ENCODE results near the gene GPBAR1. TPM values are rescaled to one million over a fixed set of nuclear protein-coding genes. Genes with fewer than 3 reads are reported as not detected.

The GPBAR1 gene
- polyA plus RNA-seq, 3 donors = 26.0 to 181 (median 143) TPM

DNA sequence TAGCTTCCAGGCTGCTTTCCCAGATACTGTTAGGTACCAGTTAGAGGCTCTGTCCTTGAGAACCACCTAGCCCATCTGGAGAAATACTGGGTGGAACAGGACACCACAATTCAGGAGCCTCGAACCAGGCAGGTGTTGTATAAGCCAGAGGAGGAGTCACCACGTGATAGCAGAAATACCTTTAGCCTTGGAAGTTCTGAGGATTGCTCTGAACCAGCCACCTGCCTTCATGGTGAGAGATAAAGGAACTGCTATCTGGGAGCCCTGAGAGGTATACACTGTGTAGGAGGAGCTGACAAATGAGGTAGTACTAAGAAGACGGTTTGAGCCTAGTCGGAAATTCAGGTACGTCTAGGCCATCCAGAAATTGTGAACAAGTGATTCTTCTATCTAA lies 7.6 kb upstream of the GPBAR1 start:
- no peak for DNase-seq
- H3K9me3 Mint-ChIP-seq = no peaks in the 10 kb centered on the region
- H3K4me1 Mint-ChIP-seq = peaks cover 53% of the 10 kb centered on the region
- peak overlapping the region in 1 of 2 donors; percentile 68 for H3K27ac ChIP-seq (ENCODE audit: low read depth in 1 of 2, low read length in 2 of 2)
- H3K27ac Mint-ChIP-seq = peak overlapping the region; percentile 17 to 85 (median 48)
- H3K9ac ChIP-seq (ENCODE audit: insufficient read depth, low read length, poor library complexity, severe bottlenecking) = no peak overlapping the region
- peaks cover 32 to 45% of the 10 kb centered on the region in 2 donors for H3K4me1 ChIP-seq (ENCODE audit: control insufficient read depth in 1 of 2, insufficient read depth in 2 of 2, low read length in 2 of 2)
- TF ChIP-seq, protein P1, sequence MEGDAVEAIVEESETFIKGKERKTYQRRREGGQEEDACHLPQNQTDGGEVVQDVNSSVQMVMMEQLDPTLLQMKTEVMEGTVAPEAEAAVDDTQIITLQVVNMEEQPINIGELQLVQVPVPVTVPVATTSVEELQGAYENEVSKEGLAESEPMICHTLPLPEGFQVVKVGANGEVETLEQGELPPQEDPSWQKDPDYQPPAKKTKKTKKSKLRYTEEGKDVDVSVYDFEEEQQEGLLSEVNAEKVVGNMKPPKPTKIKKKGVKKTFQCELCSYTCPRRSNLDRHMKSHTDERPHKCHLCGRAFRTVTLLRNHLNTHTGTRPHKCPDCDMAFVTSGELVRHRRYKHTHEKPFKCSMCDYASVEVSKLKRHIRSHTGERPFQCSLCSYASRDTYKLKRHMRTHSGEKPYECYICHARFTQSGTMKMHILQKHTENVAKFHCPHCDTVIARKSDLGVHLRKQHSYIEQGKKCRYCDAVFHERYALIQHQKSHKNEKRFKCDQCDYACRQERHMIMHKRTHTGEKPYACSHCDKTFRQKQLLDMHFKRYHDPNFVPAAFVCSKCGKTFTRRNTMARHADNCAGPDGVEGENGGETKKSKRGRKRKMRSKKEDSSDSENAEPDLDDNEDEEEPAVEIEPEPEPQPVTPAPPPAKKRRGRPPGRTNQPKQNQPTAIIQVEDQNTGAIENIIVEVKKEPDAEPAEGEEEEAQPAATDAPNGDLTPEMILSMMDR (IDR thresholded peaks at IDR 0.05) = no peak
- no peak overlapping the region for H2AFZ ChIP-seq (ENCODE audit: insufficient read depth, low read depth, low read length, poor library complexity, severe bottlenecking)
- H3K36me3 ChIP-seq (replicated peaks in 1 of 2; ENCODE audit: control insufficient read depth in 1 of 2, insufficient read depth in 2 of 2, low read length in 2 of 2) = peaks cover 78 to 81% of the 10 kb centered on the region in 2 donors
- no peaks in the 10 kb centered on the region for H3K27me3 ChIP-seq (ENCODE audit: control insufficient read depth in 2 of 2, insufficient read depth in 2 of 2, low read length in 2 of 2)
- no peak overlapping the region for H3K4me3 ChIP-seq (replicated peaks in 1 of 3; ENCODE audit: low read depth in 2 of 3, low read length in 3 of 3)
- H3K36me3 Mint-ChIP-seq = peaks cover 74 to 83% of the 10 kb centered on the region in 2 donors
- WGBS (ENCODE audit: insufficient coverage) = 100% methylated on average over 5 of the region's 5 CpGs
- H3K4me3 Mint-ChIP-seq = no peak overlapping the region
- H3K4me2 ChIP-seq (replicated peaks; ENCODE audit: extremely low read depth, low read length, poor library complexity, severe bottlenecking) = no peak overlapping the region
- H3K79me2 ChIP-seq (ENCODE audit: insufficient read depth, low read length) = peaks cover 63% of the 10 kb centered on the region
- intact Hi-C loops (cut with micrococcal nuclease) = no loop called here
- peaks cover 90% of the 10 kb centered on the region for H4K20me1 ChIP-seq (ENCODE audit: insufficient read depth, low read length)
- no peaks in the 10 kb centered on the region for H3K27me3 Mint-ChIP-seq (ENCODE audit: low read depth in 3 of 3)
- H3K9me3 ChIP-seq (replicated peaks in 1 of 2; ENCODE audit: control insufficient read depth in 1 of 2, insufficient read depth in 1 of 2, low read length in 2 of 2) = no peaks in the 10 kb centered on the region

GRCh38 chr2:218255446-218255845 lies 5.4 kb upstream of the GPBAR1 start:
- 63% methylated on average over 2 of the region's 6 CpGs for WGBS (ENCODE audit: insufficient coverage)
- Histone ChIP-seq H3K79me2 (ENCODE audit: insufficient read depth, low read length) (peaks cover 59% of the 10 kb centered on the region), H2AFZ (ENCODE audit: insufficient read depth, low read depth, low read length, poor library complexity, severe bottlenecking) (no peak overlapping the region), H4K20me1 (ENCODE audit: insufficient read depth, low read length) (peaks cover 67% of the 10 kb centered on the region), H3K36me3 (replicated peaks in 1 of 2; ENCODE audit: control insufficient read depth in 1 of 2, insufficient read depth in 2 of 2, low read length in 2 of 2) (peaks cover 57 to 59% of the 10 kb centered on the region in 2 donors), H3K27me3 (ENCODE audit: control insufficient read depth in 2 of 2, insufficient read depth in 2 of 2, low read length in 2 of 2) (no peaks in the 10 kb centered on the region), H3K9ac (ENCODE audit: insufficient read depth, low read length, poor library complexity, severe bottlenecking) (no peak overlapping the region), H3K27ac (ENCODE audit: low read depth in 1 of 2, low read length in 2 of 2) (peak overlapping the region in 1 of 2 donors; percentile 93), H3K4me3 (replicated peaks in 1 of 3; ENCODE audit: low read depth in 2 of 3, low read length in 3 of 3) (no peak overlapping the region), H3K4me1 (ENCODE audit: control insufficient read depth in 1 of 2, insufficient read depth in 2 of 2, low read length in 2 of 2) (peaks cover 54 to 68% of the 10 kb centered on the region in 2 donors), H3K4me2 (replicated peaks; ENCODE audit: extremely low read depth, low read length, poor library complexity, severe bottlenecking) (no peak overlapping the region), H3K9me3 (replicated peaks in 1 of 2; ENCODE audit: control insufficient read depth in 1 of 2, insufficient read depth in 1 of 2, low read length in 2 of 2) (no peaks in the 10 kb centered on the region)
- peak in 2 of 3 donors; percentile 46 to 64 for DNase-seq
- H3K27ac Mint-ChIP-seq = peak overlapping the region in 5 of 7 donors; percentile 84 to 97 (median 91)
- H3K4me1 Mint-ChIP-seq = peaks cover 75% of the 10 kb centered on the region
- H3K9me3 Mint-ChIP-seq = no peaks in the 10 kb centered on the region
- H3K4me3 Mint-ChIP-seq = no peak overlapping the region
- no peaks in the 10 kb centered on the region for H3K27me3 Mint-ChIP-seq (ENCODE audit: low read depth in 3 of 3)
- TF ChIP-seq, protein P1 (IDR thresholded peaks at IDR 0.05) = no peak
- peaks cover 55 to 66% of the 10 kb centered on the region in 2 donors for H3K36me3 Mint-ChIP-seq
- intact Hi-C loops (cut with micrococcal nuclease) = loop anchor here in 1 of 2 donors (5.0 kb wide), 2 partner anchors 38 to 68 kb away; partner anchors contain the start of gene ARPC2
